Measurements from ENCODE around the gene KNSTRN.

GRCh38 chr15:40337597-40337996 is 44.9 kb upstream of the KNSTRN start:
- TF ChIP-seq POLR2A (IDR thresholded peaks at IDR 0.05) (no peak), CTCF (IDR thresholded peaks at IDR 0.05) (no peak)
